NB4 (cell line): ENCODE measurements around the gene FSTL4.

Source experiments
- DNase-seq: peaks from one replicate; pipeline ENCODE4 v3.0.0; 2010; ENCODE audit warnings: low read depth
- H3K4me3 ChIP-seq: one replicate; pipeline ENCODE4 v1.5.1; 2011; ENCODE audit warnings: mild to moderate bottlenecking, low read depth, low read length, moderate library complexity
- MAX ChIP-seq: IDR thresholded peaks from 2 replicates; pipeline ENCODE4 v1.6.1; 2011; ENCODE audit warnings: low read depth, low read length
- MYC ChIP-seq: IDR thresholded peaks from 2 replicates; pipeline ENCODE4 v1.6.1; 2011; ENCODE audit warnings: low read depth, low read length
- POLR2A ChIP-seq: IDR thresholded peaks from 2 replicates; pipeline ENCODE4 v1.6.1; 2011; ENCODE audit warnings: mild to moderate bottlenecking; ENCODE audit not compliant: insufficient read length; ENCODE audit errors: extremely low read depth
- TF ChIP-seq, protein P1 (sequence below): IDR thresholded peaks from one replicate; pipeline ENCODE4 v1.5.1; 2012; ENCODE audit warnings: low read depth, low read length

FSTL4 gene

GRCh38 chr5:133205649-133206048, 406.7 kb downstream of the FSTL4 start:
- TF ChIP-seq MAX (no peak), POLR2A (no peak), MYC (no peak)
- TF ChIP-seq, protein P1, sequence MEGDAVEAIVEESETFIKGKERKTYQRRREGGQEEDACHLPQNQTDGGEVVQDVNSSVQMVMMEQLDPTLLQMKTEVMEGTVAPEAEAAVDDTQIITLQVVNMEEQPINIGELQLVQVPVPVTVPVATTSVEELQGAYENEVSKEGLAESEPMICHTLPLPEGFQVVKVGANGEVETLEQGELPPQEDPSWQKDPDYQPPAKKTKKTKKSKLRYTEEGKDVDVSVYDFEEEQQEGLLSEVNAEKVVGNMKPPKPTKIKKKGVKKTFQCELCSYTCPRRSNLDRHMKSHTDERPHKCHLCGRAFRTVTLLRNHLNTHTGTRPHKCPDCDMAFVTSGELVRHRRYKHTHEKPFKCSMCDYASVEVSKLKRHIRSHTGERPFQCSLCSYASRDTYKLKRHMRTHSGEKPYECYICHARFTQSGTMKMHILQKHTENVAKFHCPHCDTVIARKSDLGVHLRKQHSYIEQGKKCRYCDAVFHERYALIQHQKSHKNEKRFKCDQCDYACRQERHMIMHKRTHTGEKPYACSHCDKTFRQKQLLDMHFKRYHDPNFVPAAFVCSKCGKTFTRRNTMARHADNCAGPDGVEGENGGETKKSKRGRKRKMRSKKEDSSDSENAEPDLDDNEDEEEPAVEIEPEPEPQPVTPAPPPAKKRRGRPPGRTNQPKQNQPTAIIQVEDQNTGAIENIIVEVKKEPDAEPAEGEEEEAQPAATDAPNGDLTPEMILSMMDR = no peak
- H3K4me3 ChIP-seq = no peak overlapping the region
- no peak for DNase-seq

DNA sequence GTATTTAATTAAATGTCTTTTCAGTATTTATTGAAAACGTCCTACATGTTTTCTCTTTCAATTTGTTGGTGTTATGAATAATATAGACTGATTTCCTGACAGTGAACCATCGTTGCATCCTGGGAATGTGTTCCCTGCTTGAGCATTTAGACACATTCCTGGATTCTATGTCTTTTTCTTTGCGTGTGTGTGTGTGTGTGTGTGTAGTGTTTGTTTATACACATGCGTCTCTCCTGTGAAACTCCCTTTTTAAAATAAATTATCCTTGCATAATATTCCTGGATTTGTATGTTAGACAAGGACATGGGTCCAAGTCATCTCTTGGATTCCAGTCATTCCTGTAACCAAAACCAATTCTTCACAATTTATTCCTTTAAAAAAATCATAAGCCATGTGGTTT, 407.1 kb downstream of the FSTL4 start:
- TF ChIP-seq POLR2A (no peak), MAX (no peak), MYC (no peak)
- TF ChIP-seq, protein P1 = no peak
- DNase-seq = no peak
- no peak overlapping the region for H3K4me3 ChIP-seq

DNA sequence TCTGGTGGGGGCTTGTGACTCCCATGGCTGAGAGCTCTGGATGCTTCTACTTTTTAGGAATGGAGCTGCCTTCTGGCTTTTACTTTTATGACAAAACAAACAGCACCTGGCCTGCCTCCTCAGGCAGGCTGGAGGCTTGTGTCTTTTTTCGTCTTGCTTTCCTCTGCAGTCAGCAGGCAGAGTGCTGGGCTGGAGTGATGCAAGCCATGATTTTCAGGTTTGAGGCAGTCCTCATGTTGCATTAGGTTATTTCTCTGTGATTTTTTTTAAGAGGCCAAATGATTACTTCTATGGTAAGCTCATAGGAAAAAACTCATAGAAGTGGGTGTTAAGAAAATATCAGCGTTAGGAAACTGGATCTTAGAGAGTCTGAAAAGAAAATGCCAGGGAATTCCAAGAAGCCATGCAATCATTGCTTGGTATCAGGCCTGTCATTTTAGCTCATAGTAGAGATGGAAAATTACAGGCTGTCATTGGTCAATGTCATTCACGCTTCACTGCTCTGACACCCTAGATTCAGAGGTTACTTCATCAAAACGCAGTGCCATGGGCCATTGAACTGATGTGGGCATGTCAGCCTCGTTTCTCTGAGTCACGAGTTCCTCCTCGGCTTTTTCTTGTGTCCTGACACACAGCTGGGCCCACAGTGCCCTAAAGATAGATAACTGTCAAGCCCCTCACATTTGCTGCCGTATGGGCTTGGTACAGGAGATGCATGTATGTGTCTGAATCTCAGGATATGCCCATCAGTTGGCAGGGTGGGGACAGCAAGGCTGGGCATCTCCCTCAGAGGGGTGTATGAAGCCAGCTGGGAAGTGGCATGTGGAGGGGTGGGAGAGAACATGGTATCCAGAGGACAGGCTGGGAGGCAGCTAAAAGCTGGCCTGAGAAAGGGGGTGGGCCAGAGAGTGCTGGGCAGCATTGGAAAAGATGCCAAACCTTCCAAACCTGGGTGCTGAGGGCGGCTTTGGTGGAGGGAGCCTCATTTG, 408.7 kb downstream of the FSTL4 start:
- TF ChIP-seq POLR2A (no peak), MYC (no peak), MAX (no peak)
- TF ChIP-seq, protein P1 = no peak
- H3K4me3 ChIP-seq = no peak overlapping the region
- no peak for DNase-seq

DNA sequence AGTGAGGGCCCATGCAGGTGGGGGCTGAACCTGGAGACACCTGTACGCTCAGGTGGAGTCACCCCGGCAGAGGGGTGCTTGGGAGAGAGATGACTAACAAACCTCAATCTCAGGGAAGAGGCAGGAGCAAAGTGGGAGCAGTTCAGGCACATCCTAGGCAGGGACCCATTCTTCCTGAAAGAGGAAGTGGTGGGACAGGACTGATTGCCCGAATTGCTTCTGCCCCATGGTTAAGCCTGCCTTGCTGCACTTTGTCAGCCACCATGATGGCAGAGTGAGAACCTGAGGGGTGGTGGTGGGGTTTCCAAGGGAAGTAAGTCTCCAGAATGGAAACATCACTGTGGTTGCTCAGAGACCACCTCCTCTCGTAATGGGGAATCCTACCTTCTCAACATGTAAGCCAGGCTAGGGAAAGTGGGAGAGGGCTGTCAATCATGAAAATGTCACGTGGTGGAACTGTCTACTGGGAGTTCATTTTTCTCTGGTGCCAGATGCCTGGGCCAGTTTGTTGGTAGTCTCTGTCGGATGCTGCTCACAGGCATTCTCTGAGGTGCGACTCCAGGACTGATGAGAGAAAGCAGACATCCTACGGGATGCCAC, 410.2 kb downstream of the FSTL4 start:
- TF ChIP-seq, protein P1 = no peak
- TF ChIP-seq POLR2A = no peak
- no peak for TF ChIP-seq MYC
- TF ChIP-seq MAX = no peak
- no peak overlapping the region for H3K4me3 ChIP-seq
- no peak for DNase-seq

DNA sequence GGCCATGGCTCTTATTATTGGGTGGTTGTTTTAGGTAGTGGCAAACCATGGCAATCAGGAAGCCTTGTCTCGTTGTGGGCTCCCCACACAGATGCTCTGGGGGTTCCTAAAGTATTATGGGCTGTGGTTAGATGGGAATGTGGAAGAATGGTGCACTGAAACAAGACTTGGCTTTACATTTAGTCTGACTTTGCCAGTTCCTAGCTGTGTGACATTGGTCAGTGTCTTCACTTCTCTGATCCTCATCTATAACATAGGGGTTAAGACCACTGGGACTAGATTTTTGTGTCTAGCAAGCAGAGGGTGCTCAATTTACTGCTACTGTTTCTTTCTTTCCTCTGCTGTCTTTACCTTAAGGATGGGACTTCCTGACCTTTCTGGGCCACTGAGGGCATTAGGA, 411.0 kb downstream of the FSTL4 start:
- no peak overlapping the region for H3K4me3 ChIP-seq
- DNase-seq = no peak
- TF ChIP-seq MAX = no peak
- TF ChIP-seq, protein P1 = no peak
- no peak for TF ChIP-seq POLR2A
- TF ChIP-seq MYC = no peak
